H1 (cell line): ENCODE measurements around the gene MCCC1. TPM values are rescaled to one million over a fixed set of nuclear protein-coding genes. Genes with fewer than 3 reads are reported as not detected.

Experiments
- CTCF ChIA-PET: fragments of 300-600 bp; sonication (Branson Sonifier 250); formaldehyde crosslinking; loops from one replicate; lab custom pipeline; 2021; ENCODE audit not compliant: partially characterized antibody; lab: Charles Lee
- POLR2A ChIA-PET: fragments of 300-600 bp; sonication (Branson Sonifier 250); formaldehyde crosslinking; loops from one replicate; lab custom pipeline; 2021; ENCODE audit warnings: inconsistent platforms; ENCODE audit not compliant: partially characterized antibody; lab: Charles Lee
- DNase-seq, 2 experiments: peaks; one replicate each; pipeline versions ENCODE4 v3.0.0 to v3.0.0-alpha.2; 2010 to 2022; ENCODE audit warnings: low spot score in 2 of 2, low read depth in 1 of 2, mixed read lengths in 1 of 2
- FAIRE-seq: peaks from 2 replicates; lab custom pipeline; 2011; peaks lifted over from hg19 to GRCh38; lab: Jason Lieb, UNC
- H2AFZ ChIP-seq: 2 replicates; pipeline ENCODE4 v1.8.1; 2012; ENCODE audit warnings: low read length, inconsistent platforms
- H2AK5ac ChIP-seq: 2 replicates; pipeline ENCODE4 v1.6.1; 2013; ENCODE audit warnings: low read depth, low read length
- H2BK120ac ChIP-seq: replicated peaks from 2 replicates; pipeline ENCODE3; 2013; ENCODE audit warnings: low read depth, low read length, inconsistent platforms
- H2BK12ac ChIP-seq: 2 replicates; pipeline ENCODE4 v1.6.1; 2013; ENCODE audit warnings: low read depth, low read length
- H2BK15ac ChIP-seq: 2 replicates; pipeline ENCODE4 v1.6.1; 2013; ENCODE audit warnings: low read length
- H2BK20ac ChIP-seq: 2 replicates; pipeline ENCODE4 v1.6.1; 2013; ENCODE audit warnings: low read length
- H2BK5ac ChIP-seq: 2 replicates; pipeline ENCODE4 v1.6.1; 2013; ENCODE audit warnings: low read depth, low read length
- H3K14ac ChIP-seq: 2 replicates; pipeline ENCODE4 v1.6.1; 2013; ENCODE audit warnings: inconsistent platforms; ENCODE audit not compliant: insufficient read length
- H3K18ac ChIP-seq: 2 replicates; pipeline ENCODE4 v1.6.1; 2013; ENCODE audit warnings: low read length; ENCODE audit errors: extremely low read depth
- H3K23ac ChIP-seq: 2 replicates; pipeline ENCODE4 v1.6.1; 2013; ENCODE audit warnings: inconsistent platforms; ENCODE audit not compliant: insufficient read length
- H3K23me2 ChIP-seq: 2 replicates; pipeline ENCODE4 v1.6.1; 2013; ENCODE audit warnings: low read depth, low read length
- H3K27ac ChIP-seq: 2 replicates; pipeline ENCODE4 v1.6.1; 2011; ENCODE audit warnings: low read depth, low read length, inconsistent platforms
- H3K27me3 ChIP-seq, 4 experiments: replicated peaks in 1 of 4; 1 replicate in 1 of 4; 2 replicates in 3 of 4; pipeline versions ENCODE4 v1.6.1 to v1.8.1; 2011 to 2013; ENCODE audit warnings: low read length in 3 of 4, mild to moderate bottlenecking in 3 of 4, inconsistent platforms in 2 of 4, mixed read lengths in 2 of 4, moderate library complexity in 1 of 4; ENCODE audit not compliant: control insufficient read depth in 3 of 4, insufficient read depth in 3 of 4; ENCODE audit errors: extremely low read depth in 1 of 4
- H3K36me3 ChIP-seq, 4 experiments: 2 replicates each; pipeline versions ENCODE4 v1.6.1 to v1.8.1; 2011 to 2013; ENCODE audit warnings: mild to moderate bottlenecking in 4 of 4, low read length in 3 of 4, moderate library complexity in 2 of 4, control low read depth in 1 of 4, inconsistent platforms in 1 of 4; ENCODE audit not compliant: insufficient read depth in 4 of 4, control insufficient read depth in 2 of 4
- H3K4ac ChIP-seq: replicated peaks from 2 replicates; pipeline ENCODE3; 2013; ENCODE audit warnings: low read length, low read depth, mixed read lengths, inconsistent platforms; ENCODE audit not compliant: insufficient read length
- H3K4me1 ChIP-seq, 4 experiments: replicated peaks in 1 of 4; 1 replicate in 1 of 4; 2 replicates in 3 of 4; pipeline versions ENCODE4 v1.6.1 to v1.8.1; 2011 to 2013; ENCODE audit warnings: low read length in 3 of 4, inconsistent platforms in 2 of 4, mixed read lengths in 1 of 4; ENCODE audit not compliant: insufficient read depth in 4 of 4, control insufficient read depth in 3 of 4
- H3K4me2 ChIP-seq, 2 experiments: 2 replicates each; pipeline versions ENCODE4 v1.6.1 to v1.8.1; 2011 to 2013; ENCODE audit warnings: low read depth in 2 of 2, low read length in 2 of 2, control low read depth in 1 of 2, inconsistent platforms in 1 of 2, mild to moderate bottlenecking in 1 of 2; ENCODE audit not compliant: insufficient read depth in 1 of 2
- H3K4me3 ChIP-seq, 4 experiments: fragments of 200-600, 300-600 bp in 1 of 4; sonication (generic), shearing (Covaris generic), sonication (Bioruptor Twin) in 1 of 4; 2 replicates each; pipeline versions ENCODE4 v1.5.1 to v1.8.1; 2011 to 2016; ENCODE audit warnings: low read length in 4 of 4, low read depth in 3 of 4, control low read depth in 2 of 4, inconsistent platforms in 2 of 4, mild to moderate bottlenecking in 2 of 4, mixed read lengths in 1 of 4, moderate library complexity in 1 of 4; ENCODE audit not compliant: insufficient read depth in 2 of 4; ENCODE audit errors: extremely low read depth in 1 of 4
- H3K56ac ChIP-seq: replicated peaks from 2 replicates; pipeline ENCODE3; 2013; ENCODE audit warnings: low read depth, mild to moderate bottlenecking, mixed read lengths, low read length, inconsistent platforms; ENCODE audit not compliant: insufficient read length
- H3K79me1 ChIP-seq: 2 replicates; pipeline ENCODE4 v1.6.1; 2013; ENCODE audit warnings: low read depth, low read length, control low read depth
- H3K79me2 ChIP-seq, 2 experiments: 2 replicates each; pipeline versions ENCODE4 v1.6.1 to v1.8.1; 2012 to 2013; ENCODE audit warnings: low read length in 2 of 2, mild to moderate bottlenecking in 2 of 2, inconsistent platforms in 1 of 2; ENCODE audit not compliant: insufficient read depth in 2 of 2, control insufficient read depth in 1 of 2
- H3K9ac ChIP-seq, 4 experiments: replicated peaks in 1 of 4; 1 replicate in 1 of 4; 2 replicates in 3 of 4; pipeline versions ENCODE4 v1.6.1 to v1.8.1; 2011 to 2013; ENCODE audit warnings: low read depth in 3 of 4, low read length in 3 of 4, control low read depth in 2 of 4, mild to moderate bottlenecking in 2 of 4, moderate library complexity in 2 of 4, inconsistent platforms in 1 of 4; ENCODE audit errors: extremely low read depth in 1 of 4
- H3K9me3 ChIP-seq, 2 experiments: 2 replicates each; pipeline versions ENCODE4 v1.6.1 to v1.8.1; 2012 to 2013; ENCODE audit warnings: mild to moderate bottlenecking in 2 of 2, moderate library complexity in 2 of 2, control low read depth in 1 of 2, inconsistent platforms in 1 of 2, low read depth in 1 of 2, low read length in 1 of 2, mixed read lengths in 1 of 2; ENCODE audit not compliant: insufficient read depth in 2 of 2
- H4K20me1 ChIP-seq, 2 experiments: replicated peaks in 1 of 2; 2 replicates each; pipeline versions ENCODE3 to v1.8.1; 2011 to 2013; ENCODE audit warnings: inconsistent platforms in 2 of 2, low read length in 2 of 2, mild to moderate bottlenecking in 1 of 2; ENCODE audit not compliant: insufficient read depth in 2 of 2, control insufficient read depth in 1 of 2
- H4K5ac ChIP-seq: 2 replicates; pipeline ENCODE4 v1.6.1; 2013; ENCODE audit warnings: low read length, low read depth, mixed read lengths, inconsistent platforms; ENCODE audit not compliant: insufficient read length
- H4K8ac ChIP-seq: 2 replicates; pipeline ENCODE4 v1.8.0; 2013; ENCODE audit warnings: mild to moderate bottlenecking, moderate library complexity, low read length, inconsistent platforms; ENCODE audit not compliant: insufficient read depth; ENCODE audit errors: extremely low read depth
- H4K91ac ChIP-seq: replicated peaks from 2 replicates; pipeline ENCODE3; 2013; ENCODE audit warnings: low read length, mixed read lengths, inconsistent platforms; ENCODE audit not compliant: insufficient read length
- EP300 ChIP-seq, 2 experiments: IDR thresholded peaks; 1 replicate in 1 of 2; 2 replicates in 1 of 2; pipeline ENCODE4 v1.6.1; 2011 to 2012; ENCODE audit warnings: low read depth in 2 of 2, low read length in 2 of 2, mild to moderate bottlenecking in 2 of 2, borderline replicate concordance in 1 of 2, inconsistent platforms in 1 of 2, moderate library complexity in 1 of 2
- POU5F1 ChIP-seq: IDR thresholded peaks from 2 replicates; pipeline ENCODE4 v1.6.1; 2011; ENCODE audit warnings: low read depth, mild to moderate bottlenecking, low read length, moderate library complexity
- RAD21 ChIP-seq, 2 experiments: IDR thresholded peaks in 1 of 2; conservative IDR thresholded peaks in 1 of 2; 2 replicates each; pipeline ENCODE4 v1.6.1; 2011; ENCODE audit warnings: low read depth in 2 of 2, low read length in 2 of 2, improper control_type of control experiment in 1 of 2, inconsistent platforms in 1 of 2, mild to moderate bottlenecking in 1 of 2, moderate library complexity in 1 of 2
- RNF2 ChIP-seq: fragments of 200-900, 300-1000 bp; sonication (generic); IDR thresholded peaks from 2 replicates; pipeline ENCODE4 v1.7.1; 2016; ENCODE audit warnings: borderline replicate concordance, low read depth, mild to moderate bottlenecking, antibody characterized with exemption, low read length; ENCODE audit not compliant: poor library complexity, severe bottlenecking; ENCODE audit errors: missing control alignments
- SRF ChIP-seq: IDR thresholded peaks from 2 replicates; pipeline ENCODE4 v1.6.1; 2011; ENCODE audit warnings: mild to moderate bottlenecking, low read depth, low read length, moderate library complexity
- WGBS, 2 experiments: shearing (Covaris generic) in 1 of 2; methylation state at CpG; one replicate each; pipeline versions ENCODE4 v1.1.6 to v1.1.7; 2013 to 2015; ENCODE audit warnings: low lambda C conversion rate in 2 of 2, mixed read lengths in 2 of 2, inconsistent platforms in 1 of 2, low coverage in 1 of 2, missing lambda C conversion rate in 1 of 2; ENCODE audit not compliant: insufficient replicate concordance in 2 of 2, insufficient coverage in 1 of 2, insufficient read length in 1 of 2; ENCODE audit errors: extremely low coverage in 1 of 2, missing lambda C conversion rate in 1 of 2; 5-methylcytosine and 5-hydroxymethylcytosine counted together
- polyA plus RNA-seq, 7 experiments: library from polyadenylated mRNA; depleted of rRNA in 3 of 7; stranded (reverse) in 5 of 7; unstranded in 2 of 7; fragments of >200 nt in 5 of 7; fragments of 200-250 nt in 2 of 7; gene quantifications; 1 replicate in 5 of 7; 2 replicates in 1 of 7; 4 replicates in 1 of 7; pipeline versions ENCODE4 v1.2.1 to v1.2.3, GENCODE V29; 2011 to 2013; ENCODE audit warnings: missing spikeins in 2 of 7, mixed read lengths in 2 of 7
- total RNA-seq: library from RNA; stranded (reverse); fragmentation: NEBNext Ultra II Directional; extraction: Animal tissue kit (Norgen Biotek cat#: 25700); gene quantifications from 2 replicates; pipeline ENCODE4 v1.2.1, GENCODE V29; 2021
- TF ChIP-seq, protein P1 (sequence below): IDR thresholded peaks from 2 replicates; pipeline ENCODE4 v1.6.1; 2011; ENCODE audit warnings: low read length, improper control_type of control experiment

MCCC1 gene
- total and polyA plus RNA-seq, 2 of the 8 experiments (the other 6 are each of a cell fraction or from before 2014, with no cell fraction given) = 10.8 to 21.5 TPM

DNA sequence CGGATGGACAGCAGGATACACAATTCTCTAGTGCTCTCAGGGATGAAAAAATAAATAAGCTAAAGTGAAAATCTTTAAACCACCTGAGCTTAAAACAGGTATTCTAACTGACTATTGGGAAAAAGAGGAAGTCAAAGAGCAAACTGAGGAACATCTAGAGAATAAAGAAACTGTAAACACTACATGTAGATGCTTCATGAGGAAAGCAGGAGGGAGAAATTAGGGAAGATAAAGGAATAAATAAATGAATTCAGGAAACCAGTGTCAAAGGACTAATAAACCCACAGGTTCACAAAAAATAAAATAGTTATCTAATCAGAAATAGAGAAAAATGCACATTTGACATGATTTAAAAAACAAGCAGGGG lies 525 bp upstream of the MCCC1 start:
- Histone ChIP-seq H3K79me2 (peaks cover 0 to 20% of the 10 kb centered on the region in 2 experiments; a peak in 2 of 4 replicates), H3K27me3 (no peaks in the 10 kb centered on the region), H3K14ac (no peak overlapping the region), H4K91ac (no peak overlapping the region), H3K9me3 (no peaks in the 10 kb centered on the region), H2BK12ac (no peak overlapping the region), H3K56ac (no peak overlapping the region), H3K4me1 (no peaks in the 10 kb centered on the region; a peak in 2 of 7 replicates), H2BK20ac (no peak overlapping the region), H4K20me1 (no peaks in the 10 kb centered on the region), H4K5ac (no peak overlapping the region), H2AK5ac (no peak overlapping the region), H3K23me2 (peaks cover 9% of the 10 kb centered on the region; the same call in 1 of the 2 replicates), H3K4me2 (peak overlapping the region; percentile 39 to 65), H3K18ac (no peak overlapping the region), H2BK5ac (no peak overlapping the region), H3K23ac (no peak overlapping the region), H3K9ac (no peak overlapping the region), H3K4ac (no peak overlapping the region), H3K36me3 (no peaks in the 10 kb centered on the region), H3K27ac (no peak overlapping the region), H2BK15ac (no peak overlapping the region), H3K4me3 (peak overlapping the region in 3 of 4 experiments; percentile 1 to 86 (median 83); a peak in 5 of 8 replicates), H3K79me1 (peaks cover 3% of the 10 kb centered on the region; the same call in 1 of the 2 replicates), H4K8ac (no peak overlapping the region), H2BK120ac (no peak overlapping the region), H2AFZ (no peak overlapping the region)
- POLR2A ChIA-PET = interaction anchor here (0.6 to 3.9 kb wide), 4 partner anchors 12 to 18 kb away, joined by 3 to 29 read pairs (median 10); no protein-coding TSS in a partner anchor
- 18% methylated on average over 1 of the region's 1 CpG; no CpG with 5 or more reads in 1 of the 2 experiments for WGBS, 2 experiments
- no peak for FAIRE-seq
- TF ChIP-seq RAD21 (IDR thresholded peaks at IDR 0.05 in 1 of 2, conservative IDR thresholded peaks at IDR 0.05 in 1 of 2; ENCODE audit: low read depth in 2 of 2, low read length in 2 of 2) (no peak), SRF (no peak), RNF2 (no peak), EP300 (IDR thresholded peaks at IDR 0.05; ENCODE audit: borderline replicate concordance in 1 of 2, low read depth in 2 of 2, low read length in 2 of 2) (no peak), POU5F1 (no peak)
- TF ChIP-seq, protein P1, sequence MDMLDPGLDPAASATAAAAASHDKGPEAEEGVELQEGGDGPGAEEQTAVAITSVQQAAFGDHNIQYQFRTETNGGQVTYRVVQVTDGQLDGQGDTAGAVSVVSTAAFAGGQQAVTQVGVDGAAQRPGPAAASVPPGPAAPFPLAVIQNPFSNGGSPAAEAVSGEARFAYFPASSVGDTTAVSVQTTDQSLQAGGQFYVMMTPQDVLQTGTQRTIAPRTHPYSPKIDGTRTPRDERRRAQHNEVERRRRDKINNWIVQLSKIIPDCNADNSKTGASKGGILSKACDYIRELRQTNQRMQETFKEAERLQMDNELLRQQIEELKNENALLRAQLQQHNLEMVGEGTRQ = no peak
- CTCF ChIA-PET = interaction anchor here (1.1 to 6.0 kb wide), 3 partner anchors 13 to 16 kb away, joined by 3 to 60 read pairs (median 5); no protein-coding TSS in a partner anchor
- DNase-seq = no peak
